SKM-1 treated with dmso at 0.1 percent for 144 hours (cell line): ENCODE results near the gene TOP3A.

Experiments used
- DNase-seq: peaks from one replicate; lab custom pipeline; 2025; ENCODE audit not compliant: unreplicated experiment; lab: John Stamatoyannopoulos, UW

Gene TOP3A

GRCh38 chr17:18233803-18234518, 80.8 kb downstream of the TOP3A start:
- no peak for DNase-seq

- DNase-seq: no peak
Observed at GRCh38 chr17:18231164-18231563, 83.6 kb downstream of the TOP3A start.

- no peak for DNase-seq
Observed at GRCh38 chr17:18230288-18231141, 84.3 kb downstream of the TOP3A start.

- DNase-seq: no peak
Observed at GRCh38 chr17:18229771-18230170, 85.0 kb downstream of the TOP3A start.

- no peak for DNase-seq
Observed at GRCh38 chr17:18229254-18229653, 85.5 kb downstream of the TOP3A start.

- DNase-seq: no peak
Observed at GRCh38 chr17:18228176-18228682, 86.6 kb downstream of the TOP3A start.

GRCh38 chr17:18227635-18228034, 87.2 kb downstream of the TOP3A start:
- DNase-seq: no peak

GRCh38 chr17:18226284-18226945, 88.4 kb downstream of the TOP3A start:
- no peak for DNase-seq

- DNase-seq: no peak
Observed at GRCh38 chr17:18225642-18226283, 89.0 kb downstream of the TOP3A start.

- peak; percentile 92 for DNase-seq
Observed at GRCh38 chr17:18225121-18225641, 89.6 kb downstream of the TOP3A start, which contains the start of gene LLGL1. Gene LLGL1 (plus strand): TSS chr17:18225635. CDS start chr17:18225683, 48 bp downstream.

GRCh38 chr17:18224387-18225120, 90.2 kb downstream of the TOP3A start:
- DNase-seq: no peak

GRCh38 chr17:18224053-18224386, 90.8 kb downstream of the TOP3A start:
- no peak for DNase-seq
